NCI-H1436 (cell line): ENCODE data around the gene UGCG.
"Not testable (repeated sequence)": the region's sequence is repeated elsewhere in the genome, so short reads cannot be mapped to it uniquely, and the experiment has no call there.

Experiments
- DNase-seq: peaks from one replicate; lab custom pipeline; 2025; lab: John Stamatoyannopoulos, UW

The UGCG gene

DNA sequence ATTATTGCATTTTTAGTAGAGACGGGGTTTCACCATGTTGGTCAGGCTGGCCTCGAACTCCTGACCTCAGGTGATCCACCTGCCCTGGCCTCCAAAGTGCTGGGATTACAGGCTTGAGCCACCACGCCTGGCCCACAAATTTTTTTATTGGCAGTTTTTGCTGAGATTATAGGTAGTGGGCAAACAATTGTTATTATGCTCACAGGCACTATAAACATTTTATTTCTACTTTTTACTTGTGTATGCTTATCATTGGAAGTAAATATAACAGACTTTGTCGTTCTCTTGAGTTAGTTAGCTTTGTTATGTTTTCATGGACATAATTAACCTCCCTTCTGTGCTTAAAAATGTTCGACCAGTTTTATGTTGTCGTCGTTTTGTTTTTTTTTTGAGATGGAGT lies 23.9 kb downstream of the UGCG start:
- no peak for DNase-seq

DNA sequence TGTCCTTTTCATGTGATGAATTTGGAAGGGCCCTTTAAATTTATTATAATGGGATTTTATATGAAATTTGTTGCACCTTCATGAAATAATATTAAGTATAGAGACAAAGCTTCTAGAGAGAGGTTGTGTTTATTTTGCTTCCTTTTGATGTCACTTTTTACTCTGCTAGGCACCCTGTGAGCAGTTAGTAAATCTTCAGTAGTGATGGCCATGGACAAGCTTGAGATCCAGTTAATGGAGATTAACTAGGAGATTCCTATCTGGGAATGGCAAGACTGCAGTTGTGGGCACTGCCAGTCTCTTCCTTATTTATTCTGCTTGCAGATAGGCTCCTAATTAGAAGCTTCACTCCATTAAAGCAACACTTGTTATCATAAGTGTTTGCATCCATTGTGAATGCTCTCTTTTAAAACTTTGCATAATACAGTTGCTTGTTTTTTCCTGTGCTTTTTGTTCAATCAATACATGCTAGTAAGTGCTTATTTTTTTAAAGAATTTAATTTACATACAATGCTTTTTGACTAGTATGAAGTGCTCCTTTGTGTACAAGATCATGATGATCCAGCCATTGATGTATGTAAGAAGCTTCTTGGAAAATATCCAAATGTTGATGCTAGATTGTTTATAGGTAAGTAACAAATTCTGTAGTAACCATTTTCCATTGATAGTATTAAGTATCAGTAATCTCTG lies 25.9 kb downstream of the UGCG start:
- DNase-seq, result peak; percentile 38

DNA sequence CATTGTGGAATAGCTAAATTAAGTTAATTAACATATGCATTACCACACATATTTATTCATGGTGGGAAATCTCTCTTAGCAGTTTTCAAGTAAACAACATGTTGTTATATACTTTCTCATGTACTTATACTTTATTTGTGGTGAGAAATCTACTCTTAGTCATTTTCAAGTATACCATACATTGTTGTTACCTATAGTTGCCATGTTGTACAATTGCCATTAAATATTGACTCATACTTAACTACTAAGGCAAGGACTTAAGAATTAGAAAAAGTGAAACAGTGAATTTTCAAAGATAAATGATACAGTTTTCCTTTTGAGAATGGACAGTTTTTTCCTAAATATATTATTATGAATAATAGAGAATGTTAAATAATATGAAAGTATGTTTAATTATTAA lies 27.7 kb downstream of the UGCG start:
- no peak for DNase-seq

DNA sequence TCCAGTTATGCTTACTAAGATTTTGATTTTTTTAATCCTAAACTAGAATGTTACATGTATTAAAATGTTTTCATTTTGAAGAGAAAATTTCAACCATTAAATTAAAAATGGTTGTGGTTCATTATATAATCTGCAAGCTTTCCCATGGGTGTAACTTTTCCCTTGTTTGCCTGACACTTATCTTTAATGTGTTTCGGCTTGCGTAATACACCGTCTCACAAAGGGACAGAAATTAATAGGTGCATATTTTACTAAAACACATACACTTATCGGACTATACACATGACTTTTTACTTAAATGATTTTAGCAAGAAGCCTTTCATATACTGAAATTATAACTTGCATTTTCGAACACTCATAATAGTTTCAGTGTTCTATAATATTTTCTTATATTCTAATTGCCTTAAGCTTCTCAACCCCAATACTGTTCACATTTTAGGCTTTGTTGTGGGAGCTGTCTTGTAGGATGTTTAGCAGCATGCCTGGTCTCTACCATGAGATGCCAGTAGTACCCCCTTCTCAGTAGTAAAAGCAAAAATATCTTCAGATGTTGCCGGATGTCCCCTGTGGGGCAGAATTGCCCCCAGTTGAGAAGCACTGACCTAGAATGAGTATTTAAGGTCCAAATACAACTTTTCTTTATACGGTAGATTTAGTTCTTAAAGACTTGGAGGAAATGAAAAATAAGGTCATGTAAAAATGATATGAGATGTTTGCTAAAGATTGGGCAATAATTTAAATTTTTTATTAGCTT lies 28.6 kb downstream of the UGCG start:
- peak; percentile 55 for DNase-seq

DNA sequence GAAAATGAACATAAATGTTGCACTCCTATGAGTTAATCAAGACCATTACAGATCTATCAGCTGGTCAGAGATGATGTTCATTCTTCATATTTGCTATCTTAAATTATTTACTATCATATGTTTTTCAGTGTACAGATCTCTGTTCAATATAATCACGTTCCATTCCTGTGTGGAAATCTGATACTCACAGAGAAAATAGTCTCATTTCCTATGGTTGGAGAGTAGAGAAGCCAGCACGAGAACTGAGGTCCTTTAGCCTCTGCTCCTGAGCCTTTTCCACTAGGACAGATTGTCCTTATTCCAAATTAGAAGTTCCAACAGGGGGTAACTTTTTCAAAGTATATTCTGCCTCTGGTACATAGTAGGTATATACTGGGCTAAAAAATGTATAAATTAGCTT lies 29.2 kb downstream of the UGCG start:
- DNase-seq, result no peak

DNA sequence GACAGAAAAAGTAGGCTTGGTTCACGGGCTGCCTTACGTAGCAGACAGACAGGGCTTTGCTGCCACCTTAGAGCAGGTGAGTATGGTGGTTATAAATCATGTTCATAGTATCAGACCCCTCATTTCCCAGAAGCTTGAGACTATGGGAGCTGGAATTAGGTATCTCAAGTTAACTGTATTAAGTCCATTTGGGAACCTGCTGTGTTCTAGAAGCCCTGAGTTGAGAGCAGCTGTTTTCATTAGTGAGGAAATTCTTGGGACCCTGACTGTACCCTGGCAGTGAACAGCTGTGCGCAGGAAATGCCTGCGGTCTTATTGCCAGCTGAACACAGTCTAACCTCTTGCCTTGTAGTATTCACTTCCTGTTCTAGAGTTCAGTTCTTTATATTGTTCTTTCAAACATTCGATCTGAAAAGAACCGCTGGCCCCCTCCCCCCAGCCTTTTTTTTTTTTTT lies 29.8 kb downstream of the UGCG start:
- no peak for DNase-seq

DNA sequence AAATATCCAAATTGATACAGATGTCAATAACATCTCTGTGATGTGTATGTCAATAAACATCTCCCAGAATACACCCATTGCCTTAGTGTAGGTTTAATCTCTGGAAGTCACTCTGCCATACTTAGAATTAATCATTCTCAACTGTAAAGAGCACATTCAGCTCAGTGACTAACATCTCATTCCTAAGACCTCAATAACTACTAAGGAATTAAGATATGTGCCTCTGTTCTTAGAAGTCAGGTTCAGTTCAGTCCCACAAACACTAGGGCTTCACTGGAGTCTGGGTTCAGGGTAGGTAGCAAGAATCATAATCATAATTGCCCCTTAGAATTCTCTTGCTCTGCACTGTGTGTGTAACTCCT lies 31.7 kb downstream of the UGCG start:
- DNase-seq, result no peak

DNA sequence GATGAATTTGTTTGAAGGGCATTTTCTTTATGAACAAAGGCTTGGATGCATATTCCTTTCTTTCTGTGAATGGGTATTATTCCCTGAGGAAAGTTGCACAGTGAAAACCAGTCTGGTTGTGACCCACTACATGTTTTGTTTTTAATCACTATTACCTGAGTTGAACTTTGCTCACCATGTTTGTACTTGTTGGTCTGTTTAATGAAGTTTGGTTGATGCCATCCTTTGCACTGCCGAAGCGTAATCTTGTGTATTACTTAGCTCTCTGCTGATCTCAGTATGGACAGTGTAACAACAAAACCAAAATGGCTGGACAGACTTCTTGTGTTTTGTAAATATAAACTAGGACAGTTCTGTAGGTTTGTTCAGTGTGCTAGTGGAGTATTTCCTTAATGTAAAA lies 38.1 kb downstream of the UGCG start:
- no peak for DNase-seq

DNA sequence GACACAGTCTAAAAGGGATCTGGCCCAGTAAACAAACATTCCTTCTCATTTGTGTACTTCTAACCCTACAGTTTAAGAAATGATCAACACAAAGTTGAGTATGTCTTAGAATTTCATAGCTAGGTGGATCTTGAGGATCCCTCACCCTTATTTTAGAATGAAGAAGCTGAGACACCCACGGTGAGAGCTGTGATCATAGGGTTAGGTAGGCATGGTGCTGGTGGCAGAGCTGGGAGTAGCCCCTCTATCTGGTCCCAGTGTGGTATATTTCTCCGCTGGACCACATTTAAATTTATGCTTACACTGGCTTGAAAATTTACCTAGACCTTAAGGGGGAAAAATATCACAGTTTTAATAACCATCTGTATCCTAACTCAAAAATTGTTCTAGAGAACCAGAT lies 39.8 kb downstream of the UGCG start:
- no peak for DNase-seq

DNA sequence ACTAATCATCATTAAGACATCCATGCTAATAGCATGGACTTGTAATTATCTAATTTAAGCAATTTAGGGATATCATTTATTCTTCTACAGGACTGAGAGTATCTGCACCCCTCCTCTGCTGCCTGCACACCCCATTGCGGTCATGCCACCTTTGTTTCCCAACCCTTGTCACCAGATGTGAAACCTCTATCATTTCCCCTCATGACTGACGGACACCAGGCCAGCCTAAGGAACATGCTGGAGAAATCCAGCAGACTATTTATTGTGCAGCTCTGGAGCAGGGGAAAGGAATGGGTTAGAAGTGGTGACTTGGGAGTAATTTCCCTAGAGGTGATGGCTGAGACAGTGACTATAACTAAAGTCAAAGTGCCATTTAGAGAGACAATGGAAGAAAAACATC lies 40.7 kb downstream of the UGCG start:
- no peak for DNase-seq

DNA sequence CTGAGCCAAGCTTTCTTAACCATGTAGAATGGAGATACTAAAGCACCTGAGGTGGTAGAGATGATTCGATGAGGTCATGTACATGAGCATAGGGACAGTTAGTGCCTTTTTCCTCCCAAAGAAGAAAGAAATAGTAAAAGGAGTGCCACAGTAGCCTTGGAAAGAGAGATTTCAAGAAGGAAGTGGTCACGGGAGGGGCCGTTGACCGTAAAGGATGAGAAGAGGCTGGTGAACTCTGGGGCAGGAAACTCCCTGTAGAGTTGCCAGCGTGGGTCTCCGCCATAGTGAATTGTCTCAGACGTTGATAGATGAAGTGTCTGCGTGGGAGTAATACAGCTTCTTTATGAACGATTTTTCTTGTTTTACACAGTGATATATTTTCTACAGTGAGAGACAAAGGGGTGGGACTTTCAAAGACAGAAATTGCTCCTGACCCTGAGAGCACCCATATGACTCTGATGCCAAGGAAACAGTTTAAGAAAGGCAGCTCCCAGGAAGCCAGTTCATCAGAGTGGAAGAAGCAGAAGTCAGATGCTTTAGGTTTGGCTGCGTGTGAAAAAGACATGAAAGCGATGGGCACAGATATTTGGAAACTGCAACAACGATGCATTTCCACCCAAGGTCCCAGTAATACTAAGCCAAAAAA lies 41.3 kb downstream of the UGCG start:
- DNase-seq, result no peak

DNA sequence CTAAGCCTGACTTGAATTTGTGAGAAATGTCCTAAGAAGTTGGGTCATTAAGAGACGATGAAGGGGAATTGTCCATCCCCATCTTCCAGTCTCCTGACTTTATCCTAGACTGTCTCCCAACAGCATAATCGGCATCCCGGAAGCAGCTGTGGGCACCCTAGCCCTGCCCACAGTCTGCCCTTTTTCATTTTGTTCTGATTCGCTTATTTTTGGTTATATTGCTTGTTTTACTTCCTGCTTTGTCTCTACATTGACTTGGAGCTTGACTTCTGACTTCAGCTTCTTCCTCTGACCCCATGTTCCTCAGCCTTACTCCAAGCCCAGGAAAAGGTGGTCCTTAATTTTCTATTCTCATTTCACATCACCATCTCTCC lies 41.8 kb downstream of the UGCG start:
- DNase-seq, result no peak

DNA sequence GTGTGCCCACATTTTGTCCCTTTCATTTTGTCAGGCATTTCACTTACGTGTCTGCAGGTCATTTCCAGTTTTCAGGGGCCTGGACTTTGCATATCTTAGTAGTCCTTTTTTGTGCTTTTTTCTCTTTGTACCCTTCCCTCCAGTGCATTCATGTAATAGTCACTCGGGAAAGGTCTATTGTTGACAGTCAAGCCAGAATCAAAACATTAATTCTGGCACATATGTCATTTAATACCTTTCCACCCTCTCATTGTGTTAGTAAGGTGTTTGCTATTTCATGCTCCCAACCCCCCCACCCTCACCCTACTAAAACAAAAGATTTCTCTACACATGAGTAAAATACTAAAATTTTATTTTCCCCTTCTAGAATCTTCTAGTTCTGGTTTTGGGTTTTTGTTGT lies 42.7 kb downstream of the UGCG start:
- no peak for DNase-seq

DNA sequence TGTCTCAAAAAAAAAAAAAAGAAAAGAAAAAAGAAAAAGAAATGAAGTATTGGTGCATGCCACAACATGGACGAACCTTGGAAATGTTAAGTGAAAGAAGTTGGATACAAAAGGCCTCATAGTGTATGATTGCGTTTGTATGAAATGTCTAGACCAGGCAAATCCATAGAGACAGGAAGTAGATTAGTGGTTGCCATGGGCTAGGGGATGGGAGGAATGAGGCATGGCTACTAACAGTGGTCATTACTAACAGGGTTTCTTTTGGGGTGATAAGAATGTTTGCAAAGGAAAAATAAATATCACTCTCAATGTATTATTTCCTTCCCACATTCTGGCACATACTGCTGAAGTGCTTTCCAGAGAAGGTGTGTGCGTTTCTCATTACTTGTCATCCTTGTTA lies 44.1 kb downstream of the UGCG start:
- DNase-seq, result no peak

DNA sequence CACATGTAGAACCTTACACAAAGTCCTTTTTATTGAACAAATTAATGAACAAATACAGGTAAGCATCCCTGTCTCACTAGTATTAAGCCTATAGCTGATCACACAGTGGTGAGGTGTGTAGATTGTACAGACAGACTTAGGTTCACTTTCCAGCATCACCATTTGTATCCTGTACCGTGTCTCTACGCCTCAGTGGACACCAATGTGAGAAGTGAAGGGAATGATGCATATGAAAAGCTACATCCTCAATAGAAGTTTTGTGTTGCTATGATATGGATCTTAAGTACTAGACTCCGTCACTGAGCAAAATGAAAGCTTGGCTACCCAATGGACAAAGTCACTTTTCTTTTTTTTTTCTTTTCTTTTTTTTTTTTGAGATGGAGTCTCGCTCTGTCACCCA lies 46.6 kb downstream of the UGCG start:
- DNase-seq, result no peak

DNA sequence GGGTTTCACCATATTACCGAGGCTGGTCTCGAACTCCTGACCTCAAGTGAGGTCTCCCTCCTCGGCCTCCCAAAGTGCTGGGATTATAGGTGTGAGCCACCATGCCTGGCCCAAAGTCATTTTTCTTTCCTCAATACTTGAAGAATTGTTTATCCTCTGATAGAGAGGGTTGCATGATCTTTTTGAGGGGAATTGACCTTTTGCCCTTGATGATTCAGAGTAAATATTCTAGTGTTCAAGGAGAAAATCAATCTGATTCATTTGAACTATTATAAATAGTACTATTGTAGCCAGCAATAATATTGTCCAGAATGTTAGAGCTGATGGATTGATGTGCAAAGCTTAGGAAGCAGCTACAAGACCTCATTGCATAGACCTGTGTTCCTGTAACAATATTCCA lies 47.1 kb downstream of the UGCG start:
- no peak for DNase-seq

DNA sequence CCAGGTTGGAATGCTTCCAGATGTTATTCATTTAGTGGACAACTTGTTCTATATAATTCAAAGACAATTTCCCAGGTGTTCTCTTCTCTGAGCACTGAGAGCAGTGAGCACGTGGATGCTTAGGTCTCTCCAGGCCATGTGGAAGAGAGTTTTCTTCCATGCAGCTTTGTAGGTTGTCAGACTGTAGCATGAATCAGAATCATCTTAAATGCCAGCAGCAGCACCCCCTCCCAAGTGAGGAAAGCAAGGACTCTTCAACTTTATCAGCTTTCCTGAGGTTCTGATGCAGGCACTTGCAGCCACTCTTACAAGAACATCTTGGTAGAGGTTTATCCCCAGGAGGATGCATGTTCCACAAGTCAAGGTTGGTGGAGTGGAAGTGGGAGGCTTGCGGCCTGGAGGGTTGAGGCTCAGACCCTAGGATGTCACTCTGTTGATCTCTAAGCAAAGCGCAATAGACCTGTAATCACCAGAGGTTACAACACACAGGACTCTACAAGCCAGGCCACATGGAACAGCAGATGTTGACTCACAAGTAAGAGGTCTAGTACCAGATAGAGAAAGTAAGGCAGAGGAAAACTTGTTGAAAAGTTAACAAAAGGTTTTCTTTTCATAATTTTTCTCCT lies 47.7 kb downstream of the UGCG start:
- no peak for DNase-seq

DNA sequence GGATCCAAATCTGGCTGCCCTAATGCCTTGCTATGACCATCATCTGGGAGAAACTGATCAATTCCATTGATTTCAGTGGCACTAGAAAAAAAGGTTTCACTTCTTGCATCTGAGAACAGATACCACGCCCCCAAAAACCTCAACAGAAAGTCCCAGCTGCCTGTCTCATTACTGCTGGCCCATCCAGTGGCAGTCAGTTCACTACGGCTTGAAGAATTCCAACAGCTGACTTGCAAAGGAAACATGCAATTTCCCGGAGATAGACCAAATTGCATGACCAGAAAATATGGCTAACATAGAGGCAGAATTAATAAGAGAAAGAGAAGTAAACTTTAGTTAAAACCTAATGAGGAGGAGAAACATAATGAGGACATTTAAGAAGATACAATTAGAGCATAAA lies 48.6 kb downstream of the UGCG start:
- no peak for DNase-seq

DNA sequence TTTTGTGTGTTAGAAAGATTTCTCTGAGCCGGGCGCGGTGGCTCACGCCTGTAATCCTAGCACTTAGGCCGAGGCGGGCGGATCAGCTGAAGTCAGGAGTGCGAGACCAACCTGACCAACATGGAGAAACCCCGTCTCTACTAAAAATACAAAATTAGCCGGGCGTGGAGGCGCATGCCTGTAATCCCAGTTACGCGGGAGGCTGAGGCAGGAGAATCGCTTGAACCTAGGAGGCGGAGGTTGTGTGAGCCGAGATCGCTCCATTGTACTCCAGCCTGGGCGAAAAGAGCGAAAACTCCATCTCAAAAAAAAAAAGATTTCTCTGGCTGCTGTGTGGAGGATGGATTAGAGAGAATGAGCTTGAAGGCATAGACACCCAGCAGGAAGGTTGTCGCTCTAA lies 51.5 kb downstream of the UGCG start:
- not testable (repeated sequence) for DNase-seq

DNA sequence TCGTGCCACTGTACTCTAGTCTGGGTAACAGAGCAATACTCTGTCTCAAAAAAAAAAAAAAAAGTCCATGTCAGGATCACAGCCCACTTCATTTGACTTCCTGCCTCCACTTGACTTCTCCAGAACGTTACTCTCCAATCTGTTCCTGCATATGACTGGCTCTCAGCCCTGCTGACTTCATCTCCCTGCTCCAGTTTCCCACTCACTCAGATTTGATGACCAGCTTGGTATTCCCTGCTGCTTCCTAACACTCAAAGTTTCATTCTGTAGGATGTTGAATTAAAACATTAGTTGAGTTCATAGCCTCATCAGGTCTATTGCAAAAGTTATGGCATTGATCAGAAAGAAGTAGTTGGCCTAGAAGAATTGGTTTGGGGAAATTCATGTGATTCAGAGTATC lies 52.3 kb downstream of the UGCG start:
- DNase-seq, result no peak

DNA sequence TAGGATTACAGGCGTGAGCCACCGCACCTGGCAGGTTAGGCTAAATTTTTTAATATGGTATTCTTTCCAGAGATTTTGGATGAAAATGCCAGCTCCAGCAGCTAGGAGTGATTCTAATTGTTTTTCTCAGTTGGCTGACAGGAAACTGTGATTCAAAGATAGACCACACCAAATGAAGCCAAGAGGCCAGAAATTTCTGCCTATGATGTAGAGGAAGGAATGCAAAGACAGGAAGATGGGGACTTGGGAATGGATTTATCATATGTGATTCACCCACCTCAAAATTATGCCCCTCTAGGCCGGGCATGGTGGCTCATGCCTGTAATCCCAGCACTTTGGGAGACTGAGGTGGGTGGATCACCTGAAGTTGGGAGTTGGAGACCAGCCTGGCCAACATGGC lies 53.3 kb downstream of the UGCG start:
- DNase-seq, result no peak

DNA sequence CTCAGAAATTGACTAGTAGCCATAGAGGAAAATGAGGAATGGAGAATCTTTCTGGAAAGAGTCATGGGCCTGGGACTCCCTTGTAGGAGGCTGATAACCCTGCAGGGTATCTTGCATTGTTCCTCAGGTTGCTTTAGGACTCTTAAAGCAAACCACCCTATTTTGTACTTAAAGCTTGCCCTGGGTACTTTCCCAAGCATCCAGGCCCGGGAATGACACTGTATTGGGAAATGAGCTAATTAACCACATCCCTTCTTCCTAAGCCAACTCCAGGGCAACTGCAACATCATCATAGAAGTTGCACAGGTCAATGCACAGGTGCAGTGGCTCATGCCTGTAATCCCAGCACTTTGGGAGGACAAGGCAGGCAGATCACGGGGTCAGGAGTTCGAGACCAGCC lies 55.9 kb downstream of the UGCG start:
- no peak for DNase-seq

DNA sequence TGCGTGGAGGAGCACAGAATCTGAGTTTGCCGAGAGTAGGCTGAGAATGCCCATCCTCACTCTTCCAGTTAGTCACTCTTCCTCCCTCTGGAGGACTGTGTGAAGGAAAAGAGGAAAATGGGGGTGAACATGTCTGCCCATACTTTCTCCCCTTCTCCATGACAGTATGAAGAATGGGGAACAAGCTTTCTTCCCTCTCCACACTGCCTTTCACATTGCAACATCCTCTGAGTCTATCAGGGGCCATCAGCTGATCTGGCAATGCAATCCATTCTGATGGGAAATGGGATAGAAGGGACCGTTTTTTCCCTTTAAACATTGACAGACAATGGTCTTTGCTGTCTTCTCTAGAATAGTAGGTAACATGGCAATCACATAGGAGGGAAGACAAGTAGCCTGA lies 56.8 kb downstream of the UGCG start:
- DNase-seq, result no peak
